Measurements from ENCODE around the gene KRT72.

Gene KRT72

GRCh38 chr12:52575256-52575655, 26.0 kb downstream of the KRT72 start:
- no peak for DNase-seq

- no peak for DNase-seq
Measured at GRCh38 chr12:52573743-52574142, 27.5 kb downstream of the KRT72 start, which contains the start of gene KRT74. Gene KRT74, minus strand, starts transcription at chr12:52573843. Its CDS starts 66 bp downstream, at chr12:52573777.

GRCh38 chr12:52573306-52573705, 28.0 kb downstream of the KRT72 start:
- no peak for DNase-seq

- DNase-seq = no peak
Measured at GRCh38 chr12:52570511-52570910, 30.8 kb downstream of the KRT72 start.

GRCh38 chr12:52568111-52568510, 33.2 kb downstream of the KRT72 start:
- no peak for DNase-seq

GRCh38 chr12:52566847-52567291, 34.4 kb downstream of the KRT72 start:
- no peak for DNase-seq

GRCh38 chr12:52564582-52564981, 36.7 kb downstream of the KRT72 start:
- DNase-seq = no peak

GRCh38 chr12:52561880-52562449, 39.3 kb downstream of the KRT72 start:
- no peak for DNase-seq

GRCh38 chr12:52559979-52560378, 41.3 kb downstream of the KRT72 start:
- no peak for DNase-seq

- DNase-seq = no peak
Measured at GRCh38 chr12:52558781-52559445, 42.4 kb downstream of the KRT72 start.

GRCh38 chr12:52557476-52557875, 43.8 kb downstream of the KRT72 start:
- DNase-seq = no peak

GRCh38 chr12:52555577-52555976, 45.7 kb downstream of the KRT72 start:
- DNase-seq = no peak

- no peak for DNase-seq
Measured at GRCh38 chr12:52552681-52553195, 48.5 kb downstream of the KRT72 start, which contains the start of gene KRT71. Gene KRT71, minus strand, starts transcription at chr12:52553145. Its CDS starts 68 bp downstream, at chr12:52553077.

GRCh38 chr12:52552055-52552454, 49.2 kb downstream of the KRT72 start:
- no peak for DNase-seq

GRCh38 chr12:52551216-52551865, 49.9 kb downstream of the KRT72 start:
- no peak for DNase-seq

- no peak for DNase-seq
Measured at GRCh38 chr12:52546126-52546525, 55.1 kb downstream of the KRT72 start.

GRCh38 chr12:52543985-52544883, 57.0 kb downstream of the KRT72 start:
- DNase-seq = no peak

- DNase-seq = no peak
Measured at GRCh38 chr12:52542785-52543318, 58.4 kb downstream of the KRT72 start.

GRCh38 chr12:52542157-52542556, 59.1 kb downstream of the KRT72 start:
- no peak for DNase-seq

- no peak for DNase-seq
Measured at GRCh38 chr12:52541709-52542108, 59.6 kb downstream of the KRT72 start.

- no peak for DNase-seq
Measured at GRCh38 chr12:52540531-52540930, 60.7 kb downstream of the KRT72 start.

- DNase-seq = no peak
Measured at GRCh38 chr12:52539821-52540173, 61.5 kb downstream of the KRT72 start.

Data from NCI-H1436 treated with DMSO at 0.1 percent for 48 hours (cell line).